NCI-H2107 treated with DMSO at 0.1 percent for 48 hours (cell line): ENCODE measurements around the gene MYADML2.
"Not testable (repeated sequence)": the region's sequence is repeated elsewhere in the genome, so short reads cannot be mapped to it uniquely, and the experiment has no call there.

Experiments used
- DNase-seq: peaks from one replicate; lab custom pipeline; 2025; ENCODE audit not compliant: unreplicated experiment; lab: John Stamatoyannopoulos, UW

Gene MYADML2

DNA sequence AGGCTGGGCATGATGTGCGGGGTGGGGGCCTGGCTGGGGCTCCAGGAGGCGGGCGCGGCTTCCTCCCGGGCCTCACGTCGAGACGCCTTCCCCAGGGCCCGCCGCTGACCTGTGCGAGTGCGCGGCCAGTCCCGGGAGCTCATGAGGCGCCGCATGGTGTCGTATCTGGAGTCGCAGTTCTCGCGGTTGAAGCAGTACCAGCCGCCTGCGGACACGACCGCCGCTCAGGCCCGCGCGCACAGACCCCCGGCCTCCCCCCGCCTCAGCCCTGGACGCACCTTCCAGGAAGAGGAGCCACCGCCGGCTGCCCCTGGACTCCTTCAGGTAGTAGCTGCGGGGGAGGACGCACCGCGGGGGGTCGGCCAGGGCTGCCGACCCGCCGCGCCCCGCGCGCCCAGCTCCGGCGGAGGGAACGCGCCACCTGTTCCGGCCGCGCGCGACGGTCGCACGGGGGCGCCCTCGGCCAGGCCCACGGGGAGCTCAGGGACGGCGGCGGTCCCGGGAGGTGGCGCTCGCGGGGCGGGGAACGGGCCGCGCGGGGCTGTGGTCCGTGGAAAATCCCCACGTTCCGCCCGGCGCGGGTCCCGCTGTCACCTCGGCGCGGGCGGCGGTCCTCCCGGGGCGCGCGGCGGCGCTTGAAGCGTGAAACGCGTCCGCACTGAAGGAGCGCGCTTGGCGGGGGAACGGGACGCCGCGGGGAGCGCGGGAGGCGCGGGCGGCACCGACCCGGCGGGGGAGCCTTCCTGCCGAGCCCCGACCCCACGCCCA is 12.5 kb upstream of the MYADML2 start:
- no peak for DNase-seq

DNA sequence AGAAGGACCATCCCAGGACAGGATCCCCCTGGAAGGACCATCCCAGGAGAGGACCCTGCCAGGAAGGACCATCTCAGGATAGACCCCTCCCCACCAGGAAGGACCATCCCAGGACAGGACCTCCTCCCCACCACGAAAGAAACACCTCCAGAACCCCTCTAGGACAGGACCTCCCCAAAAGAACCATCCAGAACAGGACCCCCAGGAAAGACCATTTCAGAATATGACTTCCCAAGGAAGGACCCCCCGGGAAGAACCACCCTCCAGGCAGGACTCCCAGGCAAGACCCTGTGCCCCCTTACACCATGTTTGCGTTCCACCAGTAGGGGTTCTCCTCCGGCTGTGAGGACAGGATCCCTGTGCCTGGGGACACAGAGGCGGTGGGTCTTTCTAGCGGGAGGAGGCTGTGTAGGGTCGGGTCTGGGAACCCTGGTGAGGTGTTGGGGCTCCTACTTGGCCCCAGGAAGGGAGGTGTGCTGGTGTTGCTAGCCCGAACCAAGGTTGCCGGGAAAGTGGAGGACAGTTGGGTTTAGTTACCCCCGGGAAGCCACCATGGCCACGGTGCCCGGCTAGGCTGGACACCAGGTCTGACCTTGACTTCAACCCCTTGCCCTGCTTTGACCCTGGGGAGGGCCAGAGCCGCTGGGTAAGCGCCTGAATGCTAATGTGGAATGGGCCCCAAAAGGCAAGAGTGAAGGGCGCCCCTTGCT is 11.8 kb upstream of the MYADML2 start:
- no peak for DNase-seq

DNA sequence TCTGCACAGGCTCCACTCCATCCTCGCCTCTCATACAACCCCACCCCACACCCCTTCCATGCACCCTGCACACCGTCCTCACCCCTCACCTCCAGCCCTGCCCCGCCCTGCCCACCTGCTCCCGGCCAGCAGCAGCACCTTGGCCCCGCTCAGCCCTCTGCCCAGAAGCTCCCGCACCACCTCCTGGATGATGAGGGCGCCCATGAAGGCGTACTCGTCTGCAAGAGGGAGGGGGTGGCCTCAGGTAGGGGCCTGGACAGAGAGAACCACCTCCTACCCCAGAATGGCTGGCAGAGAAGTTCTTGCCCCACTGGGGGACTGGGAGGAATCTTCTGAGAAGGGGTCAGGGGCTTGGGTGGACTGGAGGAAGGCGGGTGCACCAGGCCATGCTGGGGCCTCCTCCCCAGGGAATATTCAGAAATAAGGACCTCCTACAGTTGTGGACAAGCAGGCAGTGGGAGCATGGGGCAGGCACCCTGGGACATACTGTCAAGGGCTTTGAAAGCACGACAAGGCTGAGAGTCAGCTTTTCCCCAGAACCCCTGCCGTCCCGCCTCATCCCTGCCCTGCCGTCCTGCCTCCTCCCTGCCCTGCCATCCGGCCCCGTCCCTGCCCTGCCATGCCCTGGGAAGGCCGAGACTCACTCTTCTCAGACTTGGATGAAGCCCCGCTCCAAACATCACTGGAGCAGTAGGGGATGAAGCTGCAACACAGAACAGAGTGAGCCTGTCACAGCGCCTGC is 10.8 kb upstream of the MYADML2 start:
- no peak for DNase-seq

DNA sequence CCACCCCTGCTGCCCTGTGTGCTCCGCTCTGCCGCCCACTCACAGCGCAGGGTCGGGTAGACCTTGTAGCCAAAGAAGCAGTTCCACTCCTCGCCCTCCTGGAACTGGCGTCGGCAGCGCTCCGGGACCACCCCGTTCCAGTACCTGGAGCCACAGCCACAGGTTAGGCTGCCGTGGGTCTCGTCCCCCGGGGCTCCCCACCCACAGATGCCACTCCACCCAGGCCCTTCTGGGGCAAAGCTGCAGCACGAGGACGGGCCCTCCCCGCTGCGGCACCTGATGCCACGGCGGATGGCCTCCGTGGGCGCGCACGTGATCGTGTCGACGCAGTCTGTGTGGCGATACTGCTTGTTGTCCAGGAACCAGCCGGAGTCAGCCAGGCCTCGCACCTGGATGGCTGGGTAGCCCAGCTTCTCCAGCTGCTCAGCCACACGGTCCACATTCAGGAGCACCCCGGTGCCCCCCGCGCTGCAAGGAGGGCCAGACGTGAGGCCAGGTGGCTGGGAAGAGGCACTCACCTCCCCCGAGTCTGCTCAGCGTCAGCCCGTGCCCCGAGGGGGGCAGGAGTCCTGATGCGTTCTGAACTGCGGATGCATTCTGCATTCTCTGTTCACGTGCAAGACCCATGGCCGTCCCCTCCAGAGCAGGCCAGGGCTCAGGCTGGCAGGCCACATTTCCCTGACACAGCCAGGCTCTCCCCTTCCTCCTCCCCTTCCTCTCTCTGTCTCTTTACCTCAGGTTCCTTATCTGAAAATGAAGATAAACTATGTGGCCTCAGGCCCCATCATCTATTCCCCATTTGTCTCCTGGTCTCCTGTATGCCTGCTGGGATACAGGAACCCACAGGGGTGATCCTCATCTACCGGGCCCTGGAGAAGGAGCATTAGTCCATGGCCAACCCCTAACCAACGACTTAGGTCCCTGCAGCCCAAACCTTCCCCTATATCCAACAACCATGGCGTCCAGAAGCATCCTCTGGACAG is 9.9 kb upstream of the MYADML2 start:
- no peak for DNase-seq

DNA sequence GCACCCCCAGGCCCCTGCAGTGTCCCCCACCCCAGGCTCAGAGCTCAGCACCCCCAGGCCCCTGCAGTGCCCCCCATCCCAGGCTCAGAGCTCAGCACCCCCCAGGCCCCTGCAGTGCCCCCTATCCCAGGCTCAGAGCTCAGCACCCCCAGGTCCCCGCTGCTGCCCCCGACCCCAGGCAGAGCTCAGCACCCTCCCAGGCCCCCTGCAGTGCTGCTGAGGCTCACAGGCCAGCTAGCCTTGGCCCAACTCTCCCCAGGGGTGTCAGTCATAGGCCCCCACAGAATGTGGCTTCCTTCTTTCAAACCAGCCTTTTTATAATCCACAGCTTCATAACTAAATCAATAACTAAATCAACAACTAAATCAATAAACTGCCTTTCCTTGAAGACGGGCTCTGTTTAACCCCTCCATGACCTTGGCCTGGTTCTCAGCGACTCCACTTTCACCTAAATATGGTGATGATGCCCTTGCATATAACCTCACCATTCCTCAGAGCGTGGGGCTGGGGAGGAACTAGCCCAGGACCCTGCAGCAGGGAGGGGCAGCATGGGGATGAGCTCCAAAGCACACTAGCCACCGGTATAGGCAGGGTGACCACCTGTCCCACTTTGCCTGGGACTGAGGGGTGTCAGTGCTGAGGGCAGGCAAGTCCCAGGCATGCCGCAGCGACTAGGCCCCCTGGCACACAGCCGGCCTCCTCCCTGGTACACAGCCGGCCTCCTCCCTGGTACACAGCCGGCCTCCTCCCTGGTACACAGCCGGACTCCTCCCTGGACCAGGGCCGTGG is 8.9 kb upstream of the MYADML2 start:
- no peak for DNase-seq

DNA sequence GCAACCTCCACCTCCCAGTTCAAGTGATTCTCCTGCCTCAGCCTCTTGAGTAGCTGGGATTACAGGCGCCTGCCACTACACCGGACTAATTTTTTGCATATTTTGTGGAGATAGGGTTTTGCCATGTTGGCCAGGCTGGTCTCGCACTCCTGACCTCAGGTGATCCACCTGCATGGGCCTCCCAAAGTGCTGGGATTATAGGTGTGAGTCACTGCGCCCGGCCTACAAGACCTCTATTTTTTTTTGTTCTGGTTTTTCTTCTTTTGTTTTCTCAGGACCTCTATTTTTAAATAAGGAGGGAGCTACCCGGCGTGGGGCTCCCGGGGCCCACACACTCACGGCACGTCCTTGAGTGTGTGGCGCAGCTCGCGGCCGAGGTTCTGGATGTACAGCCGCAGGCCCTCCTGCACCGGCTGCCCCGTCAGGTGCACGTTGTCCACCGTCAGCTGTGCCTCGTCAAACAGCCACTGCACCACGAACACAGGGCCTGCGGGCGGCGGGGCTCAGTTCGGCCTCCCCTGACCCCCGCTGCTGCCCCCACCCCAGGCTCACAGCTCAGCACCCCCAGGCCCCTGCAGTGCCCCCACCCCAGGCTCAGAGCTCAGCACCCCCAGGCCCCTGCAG is 8.1 kb upstream of the MYADML2 start:
- no peak for DNase-seq

DNA sequence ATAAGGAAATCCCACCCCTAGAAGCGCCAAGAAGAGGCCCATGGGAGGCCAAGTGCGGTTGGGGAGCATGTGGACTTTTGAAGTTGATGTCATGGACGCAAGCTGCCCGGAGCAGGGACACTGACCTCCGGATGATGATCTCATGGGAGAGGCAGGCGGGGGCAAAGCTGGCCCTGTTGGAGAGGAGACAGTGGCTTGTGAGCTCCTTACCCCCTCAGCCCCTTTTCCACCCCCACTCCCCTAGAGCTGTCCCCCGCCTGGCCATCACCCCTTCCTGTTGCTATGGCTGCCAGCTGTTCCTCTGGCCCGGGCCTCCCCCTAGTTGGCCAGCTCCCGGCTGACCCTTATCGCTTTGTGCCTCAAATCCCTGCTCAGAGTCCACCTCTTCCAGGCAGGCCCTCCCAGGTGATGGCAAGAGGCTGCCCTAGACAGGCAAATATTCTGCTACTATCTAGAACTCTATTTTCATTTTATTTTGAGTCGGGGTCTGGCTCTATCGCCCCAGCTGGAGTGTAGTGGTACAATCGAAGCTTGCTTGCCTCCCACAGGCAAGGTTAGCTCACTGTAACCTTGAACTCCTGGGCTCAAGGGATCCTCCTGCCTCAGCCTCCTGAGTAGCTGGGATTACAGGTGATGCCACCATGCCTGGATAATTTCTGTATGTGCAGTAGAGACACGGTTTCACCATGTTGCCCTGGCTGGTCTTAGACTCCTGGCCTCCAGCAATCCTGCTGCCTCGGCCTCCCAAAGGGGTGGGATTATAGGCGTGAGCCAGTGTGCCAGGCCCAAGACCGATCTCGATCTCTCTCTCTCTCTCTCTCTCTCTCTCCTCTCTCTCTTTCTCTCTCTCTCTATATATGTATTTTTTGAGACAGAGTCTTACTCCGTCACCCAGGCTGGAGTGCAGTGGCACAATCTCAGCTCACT is 7.4 kb upstream of the MYADML2 start:
- no peak for DNase-seq

DNA sequence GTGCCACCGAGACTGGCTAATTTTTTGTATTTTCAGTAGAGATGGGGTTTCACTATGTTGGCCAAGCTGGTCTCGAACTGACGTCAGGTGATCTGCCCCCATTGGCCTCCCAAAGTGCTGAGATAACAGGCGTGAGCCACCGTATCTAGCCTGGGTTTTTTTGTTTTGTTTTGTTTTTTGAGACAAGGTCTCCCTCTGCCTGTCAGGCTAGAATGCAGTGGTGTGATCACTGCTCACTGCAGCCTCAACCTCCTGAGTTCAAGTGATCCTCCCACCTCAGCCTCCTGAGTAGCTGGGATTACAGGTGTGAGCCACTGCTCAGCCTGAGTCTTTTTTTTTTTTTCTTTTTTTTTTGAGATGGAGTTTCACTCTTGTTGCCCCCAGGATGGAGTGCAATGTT is 6.4 kb upstream of the MYADML2 start:
- DNase-seq = not testable (repeated sequence)

DNA sequence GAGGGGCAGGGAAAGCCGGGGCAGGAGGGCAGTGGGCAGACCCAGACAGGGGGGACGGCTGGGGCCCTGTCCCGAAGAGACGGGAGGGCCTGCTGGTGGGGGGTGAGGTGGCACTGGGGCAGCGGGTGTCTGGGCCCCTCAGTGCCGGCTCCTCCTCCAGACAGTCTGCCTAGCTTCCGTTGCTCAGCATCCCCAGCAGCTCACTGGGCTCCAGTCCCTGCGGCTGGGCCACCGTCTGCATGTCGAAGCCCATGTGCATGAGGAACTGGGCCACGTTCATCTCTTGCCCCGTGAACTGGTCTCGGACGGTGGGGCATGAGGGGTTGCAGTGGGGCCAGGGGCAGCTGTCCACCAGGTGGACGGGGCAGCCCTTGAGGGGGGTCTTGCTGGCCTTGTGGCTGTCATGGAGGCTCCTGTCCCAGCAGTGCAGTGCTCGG is 5.8 kb upstream of the MYADML2 start:
- DNase-seq = no peak

DNA sequence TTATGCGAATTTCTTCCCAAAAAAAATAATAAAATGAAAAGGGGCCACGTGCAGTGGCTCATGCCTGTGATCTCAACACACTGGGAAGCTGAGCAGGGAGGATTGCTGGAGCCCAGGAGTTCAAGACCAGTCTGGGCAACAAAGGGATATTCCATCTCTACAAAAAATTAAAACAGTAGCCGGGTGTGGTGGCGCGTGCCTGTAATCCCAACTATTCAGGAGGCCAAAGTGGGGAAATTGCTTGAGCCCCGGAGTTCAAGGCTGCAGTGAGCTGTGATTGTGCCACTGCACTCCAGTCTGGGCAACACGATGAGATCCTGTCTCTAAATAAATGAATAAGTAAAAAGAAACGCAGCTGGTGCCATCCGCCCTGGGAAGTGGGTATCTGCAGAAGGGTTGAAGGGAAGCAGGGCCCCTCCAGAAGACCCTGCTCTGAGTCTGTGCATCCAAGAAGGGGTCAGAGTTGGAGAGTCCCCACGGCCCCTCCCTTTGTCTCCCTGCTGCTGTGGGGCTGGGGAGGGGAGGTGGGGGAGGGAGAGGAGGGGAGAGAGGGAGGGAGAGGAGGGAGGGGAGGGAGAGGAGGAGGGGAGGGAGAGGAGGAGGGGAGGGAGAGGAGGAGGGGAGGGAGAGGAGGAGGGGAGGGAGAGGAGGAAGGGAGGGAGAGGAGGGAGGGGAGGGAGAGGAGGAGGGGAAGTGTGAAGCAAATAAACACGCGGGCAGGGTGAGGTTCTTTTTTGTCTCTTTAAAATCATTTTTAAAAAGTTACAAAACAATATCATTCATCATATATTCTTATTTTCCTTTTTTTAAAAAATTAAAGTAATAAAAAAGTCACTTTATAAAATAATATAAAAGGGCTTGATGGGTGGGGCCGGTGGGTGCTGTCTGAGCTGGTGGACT is 5.0 kb upstream of the MYADML2 start:
- DNase-seq = no peak

DNA sequence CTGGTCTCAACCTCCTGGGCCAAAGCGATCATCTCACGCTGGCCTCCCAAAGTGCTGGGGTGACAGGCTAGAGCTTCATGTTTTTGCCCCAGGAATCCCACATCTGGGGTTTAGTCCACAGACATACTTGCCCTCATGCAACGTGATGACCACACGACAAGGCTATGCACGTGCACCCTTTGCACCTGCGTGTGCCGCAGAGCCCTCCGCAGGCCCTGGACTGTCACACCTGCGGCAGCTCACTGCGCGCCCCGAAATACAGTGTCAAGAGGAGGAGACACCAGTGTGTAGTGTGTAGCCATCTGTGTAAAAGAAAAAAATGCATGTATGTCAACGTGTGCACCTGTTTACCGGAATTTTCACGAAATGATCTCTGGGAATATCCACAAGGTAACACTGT is 3.5 kb upstream of the MYADML2 start:
- DNase-seq = no peak

DNA sequence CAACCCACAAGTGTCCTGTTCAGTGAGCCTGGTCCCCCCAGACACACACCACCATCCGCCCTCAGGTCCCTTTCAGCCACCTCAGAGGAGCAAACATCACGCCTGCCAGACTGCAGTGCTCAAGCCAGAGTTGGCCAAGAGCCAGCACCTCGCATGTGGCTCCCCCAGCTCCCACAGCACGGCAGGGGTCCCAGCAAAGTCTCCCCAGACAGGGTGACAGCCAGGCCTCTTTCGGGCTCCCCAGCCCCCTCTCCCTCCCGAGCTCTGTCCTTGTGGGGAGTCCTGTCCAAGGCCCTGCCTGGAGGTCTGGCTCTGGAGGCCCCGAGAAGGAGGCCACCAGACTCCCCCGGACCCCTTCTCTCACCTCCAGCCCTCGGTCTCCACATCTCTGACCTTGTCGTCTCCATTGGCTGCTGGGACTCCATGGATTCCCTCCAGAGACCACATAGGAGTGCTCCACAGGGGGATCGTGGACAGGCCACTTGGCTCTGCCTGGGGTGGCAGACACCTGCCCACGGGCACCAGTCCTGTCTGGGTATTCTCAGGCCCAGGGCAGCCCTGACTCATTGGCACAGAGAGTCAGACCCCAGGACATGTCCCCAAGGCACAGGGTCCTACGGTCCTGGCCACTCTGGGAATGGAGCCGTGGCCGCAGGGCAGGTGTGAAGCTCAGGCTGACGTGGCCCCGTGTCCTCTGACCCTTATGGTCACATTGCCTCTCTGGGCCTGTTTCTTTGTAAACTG is 1.8 kb upstream of the MYADML2 start:
- no peak for DNase-seq

DNA sequence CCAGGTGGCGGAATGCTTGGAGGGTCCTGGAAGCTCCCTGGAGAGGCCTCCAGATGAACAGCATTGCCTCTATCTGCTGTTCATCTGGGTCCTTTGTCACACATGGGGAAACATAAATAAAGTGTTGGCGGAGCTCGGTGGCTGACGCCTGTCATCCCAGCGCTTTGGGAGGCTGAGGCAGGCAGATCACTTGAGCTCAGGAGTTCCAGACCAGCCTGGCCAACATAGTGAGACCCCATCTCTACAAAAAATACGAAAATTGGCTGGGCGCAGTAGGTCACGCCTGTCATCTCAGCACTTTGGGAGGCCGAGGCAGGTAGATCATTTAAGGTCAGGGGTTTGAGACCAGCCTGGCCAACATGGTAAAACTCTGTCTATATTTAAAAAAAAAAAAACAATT is 2.2 kb downstream of the MYADML2 start:
- DNase-seq = no peak

DNA sequence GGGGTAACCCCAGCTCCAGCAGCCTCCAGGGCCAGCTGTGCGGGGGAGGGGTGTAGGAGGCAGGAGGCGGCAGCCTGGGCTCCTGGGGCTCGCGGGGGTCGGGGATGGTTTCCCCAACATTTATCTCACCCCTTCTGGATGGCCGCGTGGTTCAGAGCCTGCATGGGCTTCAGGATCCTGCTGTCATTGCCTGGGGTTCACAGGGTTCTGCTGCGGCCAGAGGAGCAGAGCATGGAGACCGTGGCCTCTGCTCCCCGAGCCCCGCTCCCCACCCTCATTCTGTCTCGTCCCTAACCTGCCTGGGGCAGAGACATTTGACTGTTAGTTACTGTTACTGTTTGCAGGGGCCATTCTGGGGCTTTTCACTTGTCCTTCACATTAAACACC is 4.9 kb downstream of the MYADML2 start:
- DNase-seq = no peak

DNA sequence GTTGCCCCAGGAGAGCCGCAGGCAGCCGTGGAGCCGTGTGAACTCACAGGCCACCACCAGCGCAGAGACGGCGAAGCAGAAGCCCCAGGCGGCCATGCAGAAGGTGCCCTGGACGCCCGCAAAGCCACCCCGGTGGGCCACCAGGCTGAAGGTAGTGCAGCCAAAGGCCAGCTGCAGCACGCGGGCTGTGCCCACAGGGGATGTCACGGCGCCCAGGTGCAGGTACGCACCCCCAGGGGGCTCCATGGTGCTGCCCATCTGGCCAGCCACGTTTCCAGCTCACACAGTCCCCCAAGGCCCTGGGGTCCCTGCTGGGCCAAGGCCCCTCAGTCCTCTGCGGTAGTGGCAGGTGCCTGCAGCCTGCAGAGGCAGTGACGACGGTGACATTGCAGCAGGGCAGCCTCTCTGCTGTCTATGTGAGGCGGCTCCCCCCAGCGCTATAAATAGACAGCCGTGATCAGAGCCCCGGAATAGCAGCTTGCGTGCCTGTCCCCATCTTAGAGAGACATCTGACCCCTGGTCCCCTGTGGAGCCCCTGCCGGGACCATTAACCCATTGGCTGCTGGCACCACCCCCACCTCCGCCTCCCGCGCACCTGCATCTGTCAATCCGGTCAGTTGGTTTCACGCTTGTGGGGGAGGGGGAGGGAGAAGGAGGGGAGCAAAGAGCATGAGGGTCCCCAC is 5.4 kb downstream of the MYADML2 start:
- peak; percentile 41 for DNase-seq
